ENCODE results near the gene VAT1. TPM values are rescaled to one million over a fixed set of nuclear protein-coding genes. Genes with fewer than 3 reads are reported as not detected.

The VAT1 gene
- total RNA-seq, 2 donors from 2014 or later, result 51.4 to 99.8 TPM

DNA sequence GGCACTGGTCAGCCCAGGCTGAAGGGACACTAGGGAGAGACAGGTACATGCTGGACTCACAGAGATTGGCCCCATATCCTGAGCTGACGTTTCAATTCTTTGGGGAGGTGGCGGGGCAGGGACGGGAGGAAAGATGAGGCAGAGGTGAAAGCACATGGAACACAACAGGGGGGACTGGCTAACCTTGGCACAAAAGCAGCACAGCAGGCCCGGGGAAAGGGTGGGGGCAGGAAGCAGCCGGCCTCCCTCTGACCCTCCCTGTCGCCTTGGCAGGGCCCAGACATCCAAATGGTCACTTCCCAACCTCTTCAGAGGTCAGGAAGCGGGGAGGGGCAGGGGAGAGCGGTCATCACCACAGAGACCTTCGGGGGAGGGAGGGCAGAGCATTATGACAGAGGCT lies 6.6 kb downstream of the VAT1 start:
- Histone ChIP-seq H3K4me3 (no peak overlapping the region), H3K4me1 (peaks cover 0 to 90% of the 10 kb centered on the region in 2 donors), H3K9me3 (no peaks in the 10 kb centered on the region), H3K36me3 (peaks cover 28% of the 10 kb centered on the region), H3K27ac (peak overlapping the region; percentile 64 to 75), H3K27me3 (no peaks in the 10 kb centered on the region)
- peak; percentile 86 for DNase-seq (ENCODE audit: low spot score)
- TF ChIP-seq, protein P1, sequence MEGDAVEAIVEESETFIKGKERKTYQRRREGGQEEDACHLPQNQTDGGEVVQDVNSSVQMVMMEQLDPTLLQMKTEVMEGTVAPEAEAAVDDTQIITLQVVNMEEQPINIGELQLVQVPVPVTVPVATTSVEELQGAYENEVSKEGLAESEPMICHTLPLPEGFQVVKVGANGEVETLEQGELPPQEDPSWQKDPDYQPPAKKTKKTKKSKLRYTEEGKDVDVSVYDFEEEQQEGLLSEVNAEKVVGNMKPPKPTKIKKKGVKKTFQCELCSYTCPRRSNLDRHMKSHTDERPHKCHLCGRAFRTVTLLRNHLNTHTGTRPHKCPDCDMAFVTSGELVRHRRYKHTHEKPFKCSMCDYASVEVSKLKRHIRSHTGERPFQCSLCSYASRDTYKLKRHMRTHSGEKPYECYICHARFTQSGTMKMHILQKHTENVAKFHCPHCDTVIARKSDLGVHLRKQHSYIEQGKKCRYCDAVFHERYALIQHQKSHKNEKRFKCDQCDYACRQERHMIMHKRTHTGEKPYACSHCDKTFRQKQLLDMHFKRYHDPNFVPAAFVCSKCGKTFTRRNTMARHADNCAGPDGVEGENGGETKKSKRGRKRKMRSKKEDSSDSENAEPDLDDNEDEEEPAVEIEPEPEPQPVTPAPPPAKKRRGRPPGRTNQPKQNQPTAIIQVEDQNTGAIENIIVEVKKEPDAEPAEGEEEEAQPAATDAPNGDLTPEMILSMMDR (IDR thresholded peaks at IDR 0.05), result no peak

DNA sequence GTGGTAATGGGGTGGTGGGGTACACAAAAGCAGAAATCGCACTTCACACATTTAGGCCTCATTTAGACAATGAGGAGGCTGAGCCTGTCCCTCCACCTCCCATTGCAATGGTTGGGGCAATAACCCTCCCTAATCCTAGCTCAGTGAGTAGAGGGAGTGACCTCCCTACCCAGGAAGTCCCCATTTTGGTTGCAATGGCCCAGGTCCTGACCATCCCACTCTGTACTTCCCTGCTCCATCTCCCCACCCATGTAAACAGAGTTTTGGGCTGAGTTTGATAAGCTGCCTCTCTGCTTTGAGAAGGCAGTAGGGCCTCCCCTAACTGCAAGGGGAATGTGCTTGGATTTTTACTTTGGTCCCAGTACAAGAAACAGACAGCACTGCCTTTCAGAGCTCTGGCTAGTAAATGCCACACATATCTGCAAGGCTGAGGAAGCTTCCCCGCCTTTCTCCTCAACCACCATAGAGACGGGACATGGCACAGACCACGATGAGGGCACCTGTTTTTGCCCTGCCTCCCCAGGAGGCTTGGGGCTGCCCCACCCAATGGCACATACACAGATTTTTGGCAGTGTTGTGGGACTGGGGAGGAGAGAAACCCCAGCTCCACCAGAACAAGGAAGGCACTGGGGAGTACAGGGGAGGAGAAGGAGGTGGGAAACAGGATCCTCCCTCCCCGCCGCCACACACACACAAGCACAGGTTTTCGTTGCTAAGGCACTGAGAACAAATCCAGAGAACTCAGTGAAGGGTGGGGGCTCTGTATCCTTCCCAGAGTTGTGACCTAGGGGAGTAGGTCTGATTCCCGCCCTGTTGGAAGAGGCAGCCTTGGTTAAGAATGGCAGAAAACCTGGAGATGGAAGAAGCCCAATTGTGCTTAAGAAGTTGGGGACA lies 7.3 kb downstream of the VAT1 start:
- Histone ChIP-seq H3K36me3 (peaks cover 28% of the 10 kb centered on the region), H3K4me1 (peaks cover 0 to 90% of the 10 kb centered on the region in 2 donors)
- DNase-seq (ENCODE audit: low spot score), result no peak

DNA sequence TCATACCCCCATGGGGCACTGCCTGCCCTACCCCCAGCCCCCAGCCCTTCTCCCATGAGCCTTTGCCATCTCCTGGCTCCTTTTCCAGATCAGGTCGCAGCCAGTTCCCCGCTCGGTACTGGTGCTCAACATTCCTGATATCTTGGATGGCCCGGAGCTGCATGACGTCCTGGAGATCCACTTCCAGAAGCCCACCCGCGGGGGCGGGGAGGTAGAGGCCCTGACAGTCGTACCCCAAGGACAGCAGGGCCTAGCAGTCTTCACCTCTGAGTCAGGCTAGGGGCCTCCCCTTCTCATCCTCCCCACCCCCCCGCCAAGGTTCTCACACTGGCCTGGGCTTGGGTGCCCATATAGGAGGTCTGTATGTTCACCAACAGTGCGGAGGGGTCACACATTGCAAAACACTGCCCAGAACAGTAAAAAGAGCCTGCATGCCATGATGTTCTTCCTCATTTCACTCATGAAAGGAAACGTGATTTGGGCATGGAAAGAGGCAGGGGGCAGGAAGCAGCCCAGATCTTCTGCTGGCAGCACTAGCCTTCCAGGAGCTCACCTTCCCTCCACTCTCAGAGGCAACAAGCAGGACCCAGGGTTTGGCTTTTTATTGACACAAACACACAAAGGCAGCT lies 8.1 kb downstream of the VAT1 start:
- H3K27me3 ChIP-seq, result no peaks in the 10 kb centered on the region
- peaks cover 28% of the 10 kb centered on the region for H3K36me3 ChIP-seq
- H3K27ac ChIP-seq, result peak overlapping the region; percentile 64 to 75
- peaks cover 0 to 84% of the 10 kb centered on the region in 2 donors for H3K4me1 ChIP-seq
- no peak for DNase-seq (ENCODE audit: low spot score)
- H3K4me3 ChIP-seq, result no peak overlapping the region
- no peaks in the 10 kb centered on the region for H3K9me3 ChIP-seq
- TF ChIP-seq, protein P1 (IDR thresholded peaks at IDR 0.05), result no peak

More for the DNA sequence above, 7.3 kb downstream of the VAT1 start:
- peak overlapping the region; percentile 64 to 75 for H3K27ac ChIP-seq
- no peaks in the 10 kb centered on the region for H3K9me3 ChIP-seq
- no peak overlapping the region for H3K4me3 ChIP-seq
- H3K27me3 ChIP-seq, result no peaks in the 10 kb centered on the region
- TF ChIP-seq, protein P1 (IDR thresholded peaks at IDR 0.05), result no peak

DNA sequence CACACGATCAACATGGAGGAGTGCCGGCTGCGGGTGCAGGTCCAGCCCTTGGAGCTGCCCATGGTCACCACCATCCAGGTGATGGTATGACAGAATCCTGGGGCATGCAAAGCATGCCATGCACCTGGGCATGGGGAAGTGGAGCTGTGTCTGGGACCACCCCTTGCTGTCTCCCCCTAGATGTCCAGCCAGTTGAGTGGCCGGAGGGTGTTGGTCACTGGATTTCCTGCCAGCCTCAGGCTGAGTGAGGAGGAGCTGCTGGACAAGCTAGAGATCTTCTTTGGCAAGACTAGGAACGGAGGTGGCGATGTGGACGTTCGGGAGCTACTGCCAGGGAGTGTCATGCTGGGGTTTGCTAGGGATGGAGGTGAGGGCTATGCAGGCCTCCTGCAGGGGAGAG lies 8.9 kb downstream of the VAT1 start:
- Histone ChIP-seq H3K27ac (peak overlapping the region in 1 of 2 donors; percentile 56), H3K4me3 (no peak overlapping the region), H3K36me3 (peaks cover 26% of the 10 kb centered on the region), H3K4me1 (peaks cover 0 to 78% of the 10 kb centered on the region in 2 donors), H3K27me3 (no peaks in the 10 kb centered on the region), H3K9me3 (no peaks in the 10 kb centered on the region)
- no peak for DNase-seq (ENCODE audit: low spot score)
- TF ChIP-seq, protein P1 (IDR thresholded peaks at IDR 0.05), result no peak

DNA sequence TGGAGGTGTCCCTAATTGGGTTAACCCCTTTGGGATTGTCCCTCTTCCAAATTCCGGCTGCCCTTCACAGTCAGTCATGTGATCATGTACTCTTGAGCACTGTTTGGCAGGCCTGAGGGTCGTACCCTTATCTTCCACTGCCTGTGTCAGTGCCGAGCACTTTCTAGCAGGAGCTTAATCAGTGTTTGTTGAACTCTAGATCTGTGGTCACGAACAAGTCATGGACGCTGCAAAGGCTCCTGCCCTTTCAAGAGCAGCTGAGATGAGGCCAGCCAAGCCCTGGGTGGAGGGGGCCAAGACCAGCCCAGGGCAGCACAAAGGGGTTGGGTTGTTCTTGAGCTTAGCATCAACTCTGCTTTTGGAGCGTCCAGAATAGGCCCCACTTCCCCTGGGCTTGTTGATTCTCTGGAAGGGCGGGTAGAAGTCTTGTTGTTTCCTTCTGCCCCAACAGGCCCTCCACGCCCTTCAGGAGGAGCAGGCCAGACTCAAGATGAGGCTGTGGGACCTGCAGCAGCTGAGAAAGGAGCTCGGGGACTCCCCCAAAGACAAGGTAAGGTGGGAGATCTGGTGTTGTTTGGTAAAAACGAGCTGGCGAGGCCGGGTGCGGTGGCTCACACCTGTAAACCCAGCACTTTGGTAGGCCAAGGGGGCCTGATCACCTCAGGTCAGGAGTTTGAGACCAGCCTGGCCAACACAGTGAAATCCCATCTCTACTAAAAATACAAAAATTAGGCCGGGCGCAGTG lies 10.3 kb downstream of the VAT1 start:
- DNase-seq (ENCODE audit: low spot score), result no peak
- H3K27ac ChIP-seq, result peak overlapping the region; percentile 35 to 56
- H3K9me3 ChIP-seq, result no peaks in the 10 kb centered on the region
- TF ChIP-seq, protein P1 (IDR thresholded peaks at IDR 0.05), result no peak
- peaks cover 22% of the 10 kb centered on the region for H3K36me3 ChIP-seq
- no peaks in the 10 kb centered on the region for H3K27me3 ChIP-seq
- H3K4me3 ChIP-seq, result no peak overlapping the region
- peaks cover 0 to 78% of the 10 kb centered on the region in 2 donors for H3K4me1 ChIP-seq
